Activated CD8-positive, alpha-beta T cell treated with anti-CD3 and anti-CD28 coated beads, Interleukin-2, amount 10 ng/mL, durations not matched to agents 7 days and 5 days (primary cell): Measurements from ENCODE around the gene XAB2. TPM values are rescaled to one million over a fixed set of nuclear protein-coding genes. Genes with fewer than 3 reads are reported as not detected.

Experiments
- microRNA-seq: library from miRNA; unstranded; fragments of <30 nt; microRNA quantifications from one replicate; pipeline ENCODE4 v1.2.0, GENCODE V29; 2022
- total RNA-seq, 2 experiments: library from RNA; stranded (reverse); gene quantifications; one replicate each; pipeline ENCODE4 v1.2.3, GENCODE V29; 2021

Gene XAB2
- total RNA-seq, 2 experiments from 2014 or later: 44.8 to 46.9 TPM

Small RNA genes lying within 50 kb of the gene (microRNA-seq; reads per million reads assigned to microRNA genes)
- gene MIR6792: not detected

Other genes with a start within 250 kb of the XAB2 start
- 1 to 10 TPM in 1 of 2 experiments, under 1 TPM in 1; 0.99 to 1.5 TPM for gene PEX11G, start 140.5 kb downstream of the XAB2 start, total RNA-seq
- 1 to 10 TPM; 5.8 to 7.9 TPM for gene ZNF358, start 113.4 kb downstream of the XAB2 start, total RNA-seq
- gene MCOLN1, start 106.9 kb downstream of the XAB2 start, total RNA-seq: 10 to 100 TPM; 16.2 to 17.7 TPM
- 100 to 1,000 TPM; 166 to 173 TPM for gene PNPLA6, start 93.8 kb downstream of the XAB2 start, total RNA-seq
- under 1 TPM; 0.34 to 0.42 TPM for gene CAMSAP3, start 33.7 kb downstream of the XAB2 start, total RNA-seq
- gene PET100, start 248 bp upstream of the XAB2 start, total RNA-seq: 100 to 1,000 TPM; 125 to 136 TPM
- 1 to 10 TPM in 1 of 2 experiments, under 1 TPM in 1; 0.63 to 1.0 TPM for gene PCP2, start 4.2 kb upstream of the XAB2 start, total RNA-seq
- gene STXBP2, start 7.6 kb upstream of the XAB2 start, total RNA-seq: 100 to 1,000 TPM; 162 to 168 TPM
- 1 to 10 TPM; 2.2 to 3.0 TPM for gene RETN, start 39.5 kb upstream of the XAB2 start, total RNA-seq
- gene MCEMP1, start 47.5 kb upstream of the XAB2 start, total RNA-seq: not detected
- 10 to 100 TPM; 92.8 to 95.1 TPM for gene TRAPPC5, start 51.3 kb upstream of the XAB2 start, total RNA-seq
- under 1 TPM; 0.29 to 0.31 TPM for gene FCER2, start 72.6 kb upstream of the XAB2 start, total RNA-seq
- not detected for gene CLEC4G, start 102.6 kb upstream of the XAB2 start, total RNA-seq
- gene CD209, start 118.0 kb upstream of the XAB2 start, total RNA-seq: not detected
- not detected for gene CLEC4M, start 133.7 kb upstream of the XAB2 start, total RNA-seq
- 1 to 10 TPM; 8.0 to 9.3 TPM for gene EVI5L, start 200.7 kb upstream of the XAB2 start, total RNA-seq
- under 1 TPM; 0.08 to 0.10 TPM for gene PRR36, start 244.8 kb upstream of the XAB2 start, total RNA-seq